PC-9 (cell line): ENCODE results near the gene EML5. TPM values are rescaled to one million over a fixed set of nuclear protein-coding genes. Genes with fewer than 3 reads are reported as not detected.

Experiments used
- BruUV-seq: library from RNA; stranded (reverse); fragments of 400-500 nt; replicated peaks from 2 replicates; lab custom pipeline; 2021; lab: Mats Ljungman, UMichigan
- CTCF ChIA-PET: fragments of 300-600 bp; sonication (Branson Sonifier 250); formaldehyde crosslinking; loops from one replicate; lab custom pipeline; 2022; ENCODE audit warnings: antibody characterized with exemption; lab: Charles Lee
- POLR2A ChIA-PET: fragments of 300-600 bp; sonication (Branson Sonifier 250); formaldehyde crosslinking; loops from one replicate; lab custom pipeline; 2022; ENCODE audit warnings: antibody characterized with exemption; ENCODE audit not compliant: unreplicated experiment; lab: Charles Lee
- DNase-seq, 2 experiments: peaks; one replicate each; pipeline versions ENCODE4 v3.0.0 to v3.0.0-alpha.2; 2015 to 2022; ENCODE audit warnings: mixed read lengths in 1 of 2
- H2AFZ ChIP-seq: fragments of 200-600 bp; sonication (generic); 2 replicates; pipeline ENCODE4 v1.8.1; 2017; ENCODE audit warnings: antibody characterized with exemption
- H3F3A ChIP-seq: fragments of 200-600 bp; sonication (generic); 2 replicates; pipeline ENCODE4 v1.8.1; 2017; ENCODE audit warnings: antibody characterized with exemption, mild to moderate bottlenecking, low read depth; ENCODE audit not compliant: insufficient read depth
- H3K27ac ChIP-seq: fragments of 200-600 bp; sonication (generic); 2 replicates; pipeline ENCODE4 v1.6.1; 2016; ENCODE audit warnings: mixed run types
- H3K27me3 ChIP-seq: fragments of 200-600 bp; sonication (generic); 2 replicates; pipeline ENCODE4 v1.6.1; 2016; ENCODE audit warnings: low read depth, mixed run types; ENCODE audit not compliant: insufficient read depth
- H3K36me3 ChIP-seq: fragments of 200-600 bp; sonication (generic); 2 replicates; pipeline ENCODE4 v1.6.1; 2016; ENCODE audit warnings: low read depth, mixed run types
- H3K4me1 ChIP-seq: fragments of 200-600 bp; sonication (generic); replicated peaks from 2 replicates; pipeline ENCODE4 v1.6.1; 2016; ENCODE audit warnings: mixed run types; ENCODE audit not compliant: insufficient read depth
- H3K4me2 ChIP-seq: fragments of 200-600 bp; sonication (generic); 2 replicates; pipeline ENCODE4 v1.6.1; 2017; ENCODE audit warnings: mixed run types
- H3K4me3 ChIP-seq: fragments of 200-600 bp; sonication (generic); 2 replicates; pipeline ENCODE4 v1.6.1; 2016; ENCODE audit warnings: mixed run types
- H3K79me2 ChIP-seq: fragments of 200-600 bp; sonication (generic); 2 replicates; pipeline ENCODE4 v1.6.1; 2017; ENCODE audit warnings: low read depth, mixed run types
- H3K9me2 ChIP-seq: fragments of 200-600 bp; sonication (generic); 2 replicates; pipeline ENCODE4 v1.8.1; 2017; ENCODE audit warnings: mild to moderate bottlenecking; ENCODE audit not compliant: insufficient read depth
- H3K9me3 ChIP-seq: fragments of 200-600 bp; sonication (generic); 2 replicates; pipeline ENCODE4 v1.8.1; 2016; ENCODE audit warnings: low read depth; ENCODE audit not compliant: insufficient read depth
- H4K20me1 ChIP-seq: fragments of 200-600 bp; sonication (generic); 2 replicates; pipeline ENCODE4 v1.8.1; 2017; ENCODE audit not compliant: insufficient read depth
- EZH2 ChIP-seq: fragments of 200-600 bp; sonication (generic); IDR thresholded peaks from 2 replicates; pipeline ENCODE4 v1.8.0; 2017; ENCODE audit warnings: antibody characterized with exemption, low read depth
- intact Hi-C: fragments of 100-400 bp; cut with micrococcal nuclease; formaldehyde crosslinking; loops from one replicate; pipeline ENCODE4 v1.10.0; 2022; ENCODE audit not compliant: unreplicated experiment
- total RNA-seq: library from RNA; stranded (reverse); gene quantifications from 2 replicates; pipeline ENCODE4 v1.2.3, GENCODE V29; 2021
- TF ChIP-seq, protein P1 (sequence below): fragments of 200-600 bp; sonication (generic); conservative IDR thresholded peaks from 2 replicates; pipeline ENCODE4 v1.6.1; 2017; ENCODE audit warnings: mixed run types, antibody characterized with exemption, mild to moderate bottlenecking, moderate library complexity

The EML5 gene
- total RNA-seq, 1 experiment from 2014 or later = 0.46 TPM

DNA sequence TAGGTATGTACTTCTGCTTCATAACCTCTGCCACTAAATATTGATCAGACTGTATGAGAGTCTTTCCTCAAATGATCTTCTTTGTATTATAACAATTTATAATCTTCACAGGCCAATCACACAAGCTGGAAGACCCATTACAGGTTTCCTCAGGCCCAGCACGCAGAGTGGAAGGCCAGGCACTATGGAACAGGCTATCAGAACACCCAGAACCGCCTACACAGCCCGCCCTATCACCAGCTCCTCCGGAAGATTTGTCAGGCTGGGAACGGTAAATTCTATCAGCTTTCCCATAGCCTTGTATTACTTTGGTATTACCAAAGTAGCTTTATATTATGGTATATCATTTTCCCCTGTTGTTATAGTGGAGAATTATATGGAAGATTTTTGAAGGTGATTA, 48.2 kb upstream of the EML5 start:
- Histone ChIP-seq H2AFZ (no peak overlapping the region), H4K20me1 (no peaks in the 10 kb centered on the region), H3K9me2 (no peaks in the 10 kb centered on the region), H3K27ac (no peak overlapping the region), H3K36me3 (no peaks in the 10 kb centered on the region), H3K27me3 (no peaks in the 10 kb centered on the region), H3K9me3 (no peaks in the 10 kb centered on the region), H3K4me3 (no peak overlapping the region), H3K4me1 (no peaks in the 10 kb centered on the region), H3K79me2 (no peaks in the 10 kb centered on the region), H3K4me2 (no peak overlapping the region), H3F3A (no peaks in the 10 kb centered on the region)
- no peak for DNase-seq
- ChIA-PET POLR2A (no interaction called here), CTCF (no interaction called here)
- BruUV-seq = no TSS peak
- no peak for TF ChIP-seq EZH2
- TF ChIP-seq, protein P1, sequence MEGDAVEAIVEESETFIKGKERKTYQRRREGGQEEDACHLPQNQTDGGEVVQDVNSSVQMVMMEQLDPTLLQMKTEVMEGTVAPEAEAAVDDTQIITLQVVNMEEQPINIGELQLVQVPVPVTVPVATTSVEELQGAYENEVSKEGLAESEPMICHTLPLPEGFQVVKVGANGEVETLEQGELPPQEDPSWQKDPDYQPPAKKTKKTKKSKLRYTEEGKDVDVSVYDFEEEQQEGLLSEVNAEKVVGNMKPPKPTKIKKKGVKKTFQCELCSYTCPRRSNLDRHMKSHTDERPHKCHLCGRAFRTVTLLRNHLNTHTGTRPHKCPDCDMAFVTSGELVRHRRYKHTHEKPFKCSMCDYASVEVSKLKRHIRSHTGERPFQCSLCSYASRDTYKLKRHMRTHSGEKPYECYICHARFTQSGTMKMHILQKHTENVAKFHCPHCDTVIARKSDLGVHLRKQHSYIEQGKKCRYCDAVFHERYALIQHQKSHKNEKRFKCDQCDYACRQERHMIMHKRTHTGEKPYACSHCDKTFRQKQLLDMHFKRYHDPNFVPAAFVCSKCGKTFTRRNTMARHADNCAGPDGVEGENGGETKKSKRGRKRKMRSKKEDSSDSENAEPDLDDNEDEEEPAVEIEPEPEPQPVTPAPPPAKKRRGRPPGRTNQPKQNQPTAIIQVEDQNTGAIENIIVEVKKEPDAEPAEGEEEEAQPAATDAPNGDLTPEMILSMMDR = no peak
- intact Hi-C loops = no loop called here

DNA sequence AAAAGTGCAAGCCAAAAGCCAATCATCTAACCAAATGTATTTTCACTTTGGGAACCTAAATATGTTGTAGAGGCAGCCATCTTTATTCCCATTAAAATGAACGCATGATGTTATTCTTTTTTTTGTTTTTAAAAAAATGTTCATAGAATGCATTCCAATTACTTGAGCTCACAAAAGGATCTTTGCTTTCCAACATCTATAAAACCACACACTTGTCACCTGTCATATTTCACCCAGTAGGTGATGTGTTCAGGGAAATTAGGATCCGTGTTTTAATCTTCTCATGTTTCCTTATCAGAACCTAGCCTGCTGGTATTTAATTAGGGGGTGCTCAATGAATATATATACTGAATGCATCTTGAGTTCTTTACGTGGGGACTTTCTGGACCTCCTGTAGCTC, 45.3 kb upstream of the EML5 start:
- no peak for DNase-seq
- H3K9me3 ChIP-seq = no peaks in the 10 kb centered on the region
- ChIA-PET CTCF (no interaction called here), POLR2A (no interaction called here)
- H3F3A ChIP-seq = no peaks in the 10 kb centered on the region
- intact Hi-C loops = no loop called here
- TF ChIP-seq, protein P1 = no peak
- no TSS peak for BruUV-seq
- H3K27me3 ChIP-seq = no peaks in the 10 kb centered on the region
- no peak overlapping the region for H3K4me2 ChIP-seq
- H4K20me1 ChIP-seq = no peaks in the 10 kb centered on the region
- no peaks in the 10 kb centered on the region for H3K79me2 ChIP-seq
- H3K27ac ChIP-seq = no peak overlapping the region
- no peak overlapping the region for H3K4me3 ChIP-seq
- H3K36me3 ChIP-seq = no peaks in the 10 kb centered on the region
- no peaks in the 10 kb centered on the region for H3K9me2 ChIP-seq
- no peaks in the 10 kb centered on the region for H3K4me1 ChIP-seq
- no peak overlapping the region for H2AFZ ChIP-seq

DNA sequence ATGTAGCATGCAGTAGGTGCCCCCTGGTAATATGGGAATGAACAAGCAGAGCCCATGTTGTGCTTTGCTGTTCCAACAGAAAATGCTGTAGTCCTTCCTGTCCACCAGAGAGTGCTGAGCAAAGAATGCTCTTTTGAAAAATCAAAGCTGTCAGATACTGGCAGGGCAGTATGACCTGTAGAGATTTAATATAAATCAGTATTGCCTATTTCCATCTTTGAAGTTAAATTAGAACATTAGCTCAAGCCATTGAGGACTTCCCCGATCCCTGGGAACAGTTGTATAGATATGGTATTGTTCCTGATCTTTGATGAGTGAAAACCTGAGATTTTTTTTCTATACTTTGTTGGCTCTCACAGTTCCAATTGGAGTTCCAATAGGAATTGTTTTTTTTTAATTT, 44.7 kb upstream of the EML5 start:
- no TSS peak for BruUV-seq
- Histone ChIP-seq H3K27me3 (no peaks in the 10 kb centered on the region), H2AFZ (no peak overlapping the region), H3K4me1 (no peaks in the 10 kb centered on the region), H3F3A (no peaks in the 10 kb centered on the region), H3K27ac (no peak overlapping the region), H3K36me3 (no peaks in the 10 kb centered on the region), H3K4me2 (no peak overlapping the region), H3K79me2 (no peaks in the 10 kb centered on the region), H4K20me1 (no peaks in the 10 kb centered on the region), H3K4me3 (no peak overlapping the region), H3K9me3 (no peaks in the 10 kb centered on the region), H3K9me2 (no peaks in the 10 kb centered on the region)
- TF ChIP-seq EZH2 = no peak
- TF ChIP-seq, protein P1 = no peak
- POLR2A ChIA-PET = no interaction called here
- no peak for DNase-seq
- intact Hi-C loops = no loop called here
- CTCF ChIA-PET = no interaction called here
